ENCODE data around the gene ARHGAP11A. TPM values are rescaled to one million over a fixed set of nuclear protein-coding genes. Genes with fewer than 3 reads are reported as not detected.
A peak's percentile ranks its signal among the peaks of the same experiment; 100 is the strongest.

Gene ARHGAP11A
- total and polyA plus RNA-seq, 2 of the 8 experiments (the other 6 are each of a cell fraction or from before 2014, with no cell fraction given): 8.1 to 112 TPM

GRCh38 chr15:32657198-32657883 is 42.0 kb downstream of the ARHGAP11A start:
- no peak overlapping the region for H3K56ac ChIP-seq (replicated peaks; ENCODE audit: insufficient read length, low read depth, low read length)
- H4K20me1 ChIP-seq (replicated peaks in 1 of 2; ENCODE audit: control insufficient read depth in 1 of 2, insufficient read depth in 2 of 2, low read length in 2 of 2): peaks cover 0 to 4% of the 10 kb centered on the region in 2 experiments
- no peak overlapping the region for H3K14ac ChIP-seq (ENCODE audit: insufficient read length)
- H2BK5ac ChIP-seq (ENCODE audit: low read depth, low read length): no peak overlapping the region
- TF ChIP-seq ASH2L (IDR thresholded peaks at IDR 0.05; ENCODE audit: low read length) (no peak), SP2 (IDR thresholded peaks at IDR 0.05; ENCODE audit: low read length) (no peak), EZH2 (IDR thresholded peaks at IDR 0.05; ENCODE audit: low read depth, low read length, severe bottlenecking) (no peak), HDAC6 (IDR thresholded peaks at IDR 0.05; ENCODE audit: low read depth, low read length) (no peak), USF2 (IDR thresholded peaks at IDR 0.05; ENCODE audit: low read length) (no peak), CTBP2 (IDR thresholded peaks at IDR 0.05; ENCODE audit: borderline replicate concordance, insufficient read depth, insufficient read length, low read length) (no peak), FOSL1 (IDR thresholded peaks at IDR 0.05; ENCODE audit: insufficient read depth, low read depth, low read length) (no peak), YY1 (IDR thresholded peaks at IDR 0.05; ENCODE audit: low read depth, low read length) (no peak), BCL11A (IDR thresholded peaks at IDR 0.05; ENCODE audit: low read depth in 2 of 2, low read length in 2 of 2) (no peak), SIX5 (IDR thresholded peaks at IDR 0.05; ENCODE audit: low read depth, low read length) (no peak)
- no peak overlapping the region for H3K4me3 ChIP-seq (ENCODE audit: extremely low read depth in 1 of 4, insufficient read depth in 2 of 4, low read depth in 3 of 4, low read length in 4 of 4)
- H4K8ac ChIP-seq (ENCODE audit: extremely low read depth, insufficient read depth, low read length): no peak overlapping the region
- WGBS, 2 experiments (ENCODE audit: extremely low coverage in 1 of 2, insufficient coverage in 1 of 2, insufficient read length in 1 of 2, insufficient replicate concordance in 2 of 2, low coverage in 1 of 2, low lambda C conversion rate in 2 of 2, missing lambda C conversion rate in 1 of 2): 83% methylated on average over 5 of the region's 5 CpGs; no CpG with 5 or more reads in 1 of the 2 experiments
- no peak overlapping the region for H2BK120ac ChIP-seq (replicated peaks; ENCODE audit: low read depth, low read length)
- H3K4ac ChIP-seq (replicated peaks; ENCODE audit: insufficient read length, low read depth, low read length): no peak overlapping the region
- ChIA-PET POLR2A (ENCODE audit: partially characterized antibody) (interaction anchor here (0.6 to 1.3 kb wide), 2 partner anchors 14 to 504 kb away, joined by 3 to 5 read pairs; no protein-coding TSS in a partner anchor), CTCF (ENCODE audit: partially characterized antibody) (interaction anchor here (0.9 to 4.4 kb wide), 5 partner anchors 8 to 336 kb away, joined by 3 to 34 read pairs (median 6); no protein-coding TSS in a partner anchor)
- H2BK15ac ChIP-seq (ENCODE audit: low read length): no peak overlapping the region
- H3K9ac ChIP-seq (replicated peaks in 1 of 4; ENCODE audit: extremely low read depth in 1 of 4, low read depth in 3 of 4, low read length in 3 of 4): no peak overlapping the region
- no peak overlapping the region for H3K4me2 ChIP-seq (ENCODE audit: insufficient read depth in 1 of 2, low read depth in 2 of 2, low read length in 2 of 2)
- no peak overlapping the region for H3K23ac ChIP-seq (ENCODE audit: insufficient read length)
- H3K9me3 ChIP-seq (ENCODE audit: insufficient read depth in 2 of 2, low read depth in 1 of 2, low read length in 1 of 2): no peaks in the 10 kb centered on the region
- no peak overlapping the region for H2AFZ ChIP-seq (ENCODE audit: low read length)
- H2AK5ac ChIP-seq (ENCODE audit: low read depth, low read length): no peak overlapping the region
- FAIRE-seq (no peak), DNase-seq (ENCODE audit: low read depth in 1 of 2, low spot score in 2 of 2) (peak in 1 of 2 experiments; percentile 13)
- H3K27ac ChIP-seq (ENCODE audit: low read depth, low read length): no peak overlapping the region
- no peak overlapping the region for H3K18ac ChIP-seq (ENCODE audit: extremely low read depth, low read length)
- H3K36me3 ChIP-seq (ENCODE audit: control insufficient read depth in 2 of 4, insufficient read depth in 4 of 4, low read length in 3 of 4): no peaks in the 10 kb centered on the region
- no peaks in the 10 kb centered on the region for H3K23me2 ChIP-seq (ENCODE audit: low read depth, low read length)
- H4K91ac ChIP-seq (replicated peaks; ENCODE audit: insufficient read length, low read length): no peak overlapping the region
- no peaks in the 10 kb centered on the region for H3K79me1 ChIP-seq (ENCODE audit: low read depth, low read length)
- no peaks in the 10 kb centered on the region; a peak in 1 of 7 replicates for H3K27me3 ChIP-seq (replicated peaks in 1 of 4; ENCODE audit: control insufficient read depth in 3 of 4, extremely low read depth in 1 of 4, insufficient read depth in 3 of 4, low read length in 3 of 4)
- H3K4me1 ChIP-seq (replicated peaks in 1 of 4; ENCODE audit: control insufficient read depth in 3 of 4, insufficient read depth in 4 of 4, low read length in 3 of 4): peaks cover 0 to 7% (median 0%) of the 10 kb centered on the region in 4 experiments; a peak in 4 of 7 replicates
- no peaks in the 10 kb centered on the region for H3K79me2 ChIP-seq (ENCODE audit: control insufficient read depth in 1 of 2, insufficient read depth in 2 of 2, low read length in 2 of 2)
- H2BK20ac ChIP-seq (ENCODE audit: low read length): no peak overlapping the region
- no peak overlapping the region for H4K5ac ChIP-seq (ENCODE audit: insufficient read length, low read depth, low read length)
- H2BK12ac ChIP-seq (ENCODE audit: low read depth, low read length): no peak overlapping the region
